SK-N-DZ (cell line): ENCODE measurements around the gene XAGE1A. TPM values are rescaled to one million over a fixed set of nuclear protein-coding genes. Genes with fewer than 3 reads are reported as not detected.
"Not testable (repeated sequence)": the region's sequence is repeated elsewhere in the genome, so short reads cannot be mapped to it uniquely, and the experiment has no call there.

Experiments
- DNase-seq: peaks from one replicate; pipeline ENCODE4 v3.0.0-alpha.2; 2015; ENCODE audit warnings: low spot score
- polyA plus RNA-seq, 2 experiments: library from polyadenylated mRNA; depleted of rRNA; stranded (reverse); fragments of >200 nt; gene quantifications; 2 replicates each; pipeline ENCODE4 v1.2.3, GENCODE V29; 2014
- small RNA-seq, 2 experiments: library from RNA; depleted of rRNA; stranded (forward); fragments of <200 nt; gene quantifications; one replicate each; pipeline ENCODE3, GENCODE V24; 2014

Gene XAGE1A
- 1.8 and 2.3 TPM in 2 replicates for polyA plus RNA-seq (2014; cell fraction: cytosol; rRNA removed)
- 1.1 TPM in 1 of 2 replicates, not detected in the other for polyA plus RNA-seq (2014; cell fraction: nucleus; rRNA removed)

- DNase-seq: not testable (repeated sequence)
Measured at GRCh38 chrX:52495545-52496418, at the start of gene XAGE1A. TSS of gene XAGE1A (plus strand) at chrX:52495808. CDS start at chrX:52497362, 1,554 bp downstream.

- not testable (repeated sequence) for DNase-seq
Measured at GRCh38 chrX:52452031-52452430, 43.6 kb upstream of the XAGE1A start.

GRCh38 chrX:52471301-52471700 is 24.3 kb upstream of the XAGE1A start:
- DNase-seq: not testable (repeated sequence)

- DNase-seq: not testable (repeated sequence)
Measured at GRCh38 chrX:52496419-52496772, 788 bp downstream of the XAGE1A start.

GRCh38 chrX:52501362-52501761 is 5.8 kb downstream of the XAGE1A start:
- not testable (repeated sequence) for DNase-seq

- DNase-seq: no peak
Measured at GRCh38 chrX:52504551-52504950, 8.9 kb downstream of the XAGE1A start.

GRCh38 chrX:52507331-52507730 is 11.7 kb downstream of the XAGE1A start:
- no peak for DNase-seq

GRCh38 chrX:52509916-52510315 is 14.3 kb downstream of the XAGE1A start:
- DNase-seq: no peak

GRCh38 chrX:52511126-52511525 is 15.5 kb downstream of the XAGE1A start:
- not testable (repeated sequence) for DNase-seq

- DNase-seq: not testable (repeated sequence)
Measured at GRCh38 chrX:52516110-52516986, 20.7 kb downstream of the XAGE1A start.

GRCh38 chrX:52516987-52517325 is 21.3 kb downstream of the XAGE1A start, which contains the start of gene XAGE1B:
TSS of gene XAGE1B (minus strand) at chrX:52517063. CDS start at chrX:52515527, 1,536 bp downstream.
- not testable (repeated sequence) for DNase-seq

- not testable (repeated sequence) for DNase-seq
Measured at GRCh38 chrX:52541051-52541450, 45.4 kb downstream of the XAGE1A start.

- DNase-seq: no peak
Measured at GRCh38 chrX:52542311-52542710, 46.7 kb downstream of the XAGE1A start.

- no peak for DNase-seq
Measured at GRCh38 chrX:52544147-52544840, 48.7 kb downstream of the XAGE1A start.

GRCh38 chrX:52548769-52549168 is 53.2 kb downstream of the XAGE1A start:
- peak; percentile 5 for DNase-seq

Small RNA genes lying within 50 kb of the gene (small RNA-seq; reads per million reads assigned to genes)
- gene BX510359.8 (0 reads per million in 2 experiments), gene RBM22P7 (0 reads per million in 2 experiments)
